ENCODE results near the gene GIN1. TPM values are rescaled to one million over a fixed set of nuclear protein-coding genes. Genes with fewer than 3 reads are reported as not detected.

Gene GIN1
- total RNA-seq, 1 experiment from 2014 or later = 6.6 TPM

GRCh38 chr5:103060424-103060954, 59.4 kb downstream of the GIN1 start:
- no peak overlapping the region for H3K56ac ChIP-seq (ENCODE audit: insufficient read length, low read depth, low read length)
- Mint-ChIP-seq H3K27ac (no peak overlapping the region), H3K4me3 (no peak overlapping the region), H3K36me3 (ENCODE audit: insufficient read depth in 1 of 3, low read depth in 3 of 3) (peaks cover 0 to 3% (median 3%) of the 10 kb centered on the region in 3 experiments; a peak in 3 of 7 replicates), H3K4me1 (peaks cover 21 to 34% of the 10 kb centered on the region in 2 experiments), H3K27me3 (ENCODE audit: low read depth) (no peaks in the 10 kb centered on the region; the same call in 1 of the 2 replicates), H3K9me3 (peaks cover 3% of the 10 kb centered on the region in 2 experiments)
- no peak overlapping the region for H2AFZ ChIP-seq (ENCODE audit: low read length)
- no peak overlapping the region for H3K23ac ChIP-seq (ENCODE audit: insufficient read length, low read depth, low read length)
- H3T11ph ChIP-seq (ENCODE audit: low read length) = no peak overlapping the region
- H2BK5ac ChIP-seq (ENCODE audit: insufficient read length, low read length) = no peak overlapping the region
- no peak overlapping the region for H3K4me2 ChIP-seq (ENCODE audit: insufficient read depth, insufficient read length, low read length)
- no peak overlapping the region for H3K18ac ChIP-seq (ENCODE audit: insufficient read length, low read depth, low read length)
- no peak overlapping the region for H4K5ac ChIP-seq (ENCODE audit: insufficient read length, low read depth, low read length)
- no peak overlapping the region for H2BK15ac ChIP-seq (ENCODE audit: low read depth, low read length)
- H3K23me2 ChIP-seq (ENCODE audit: insufficient read length, low read depth, low read length, poor library complexity, severe bottlenecking) = no peaks in the 10 kb centered on the region
- no peak overlapping the region for H4K91ac ChIP-seq (ENCODE audit: insufficient read length, low read depth, low read length)
- H4K8ac ChIP-seq (replicated peaks; ENCODE audit: insufficient read length, low read depth, low read length) = no peak overlapping the region
- no peaks in the 10 kb centered on the region for H3K27me3 ChIP-seq (ENCODE audit: insufficient read depth, low read length)
- no CpG with 5 or more reads among the region's 3 CpGs for WGBS (ENCODE audit: extremely low coverage, insufficient read length, low lambda C conversion rate)
- no peak overlapping the region for H3K4ac ChIP-seq (ENCODE audit: low read depth, low read length)
- H3K27ac ChIP-seq (ENCODE audit: insufficient read length, low read depth, low read length) = no peak overlapping the region
- H2BK20ac ChIP-seq (ENCODE audit: low read depth, low read length, poor library complexity, severe bottlenecking) = no peak overlapping the region
- no peak overlapping the region for H2BK120ac ChIP-seq (ENCODE audit: low read depth, low read length, poor library complexity, severe bottlenecking)
- no peak overlapping the region for H3K9ac ChIP-seq (ENCODE audit: extremely low read depth, insufficient read length, low read length)
- no peaks in the 10 kb centered on the region for H4K20me1 ChIP-seq (ENCODE audit: control insufficient read depth, insufficient read depth, insufficient read length)
- DNase-seq = no peak
- H2AK5ac ChIP-seq (ENCODE audit: insufficient read length, low read length) = no peak overlapping the region
- no peak for TF ChIP-seq CTCF (conservative IDR thresholded peaks at IDR 0.05)
- no peaks in the 10 kb centered on the region for H3K9me3 ChIP-seq (ENCODE audit: control insufficient read depth, low read depth, low read length)
- H3K79me2 ChIP-seq (ENCODE audit: insufficient read depth, low read length) = no peaks in the 10 kb centered on the region
- no peak overlapping the region for H2BK12ac ChIP-seq (ENCODE audit: insufficient read length, low read depth, low read length)
- no peaks in the 10 kb centered on the region for H3K79me1 ChIP-seq (ENCODE audit: insufficient read depth, low read depth, low read length, poor library complexity, severe bottlenecking)
- H3K4me1 ChIP-seq (ENCODE audit: insufficient read depth, low read length) = peaks cover 8% of the 10 kb centered on the region; the same call in 1 of the 2 replicates
- H3K14ac ChIP-seq (ENCODE audit: insufficient read depth, low read length) = no peak overlapping the region
